DND-41 (cell line): ENCODE data around the gene IFNL3.
"Not testable (repeated sequence)": the region's sequence is repeated elsewhere in the genome, so short reads cannot be mapped to it uniquely, and the experiment has no call there.

Experiments used
- ATAC-seq: fragments of 200-7000 bp; cut with Tn5 transposase; 3 replicates; pipeline ENCODE4 v1.9.1; 2021; ENCODE audit warnings: low read depth; ENCODE audit not compliant: insufficient read depth
- DNase-seq: peaks from one replicate; pipeline ENCODE4 v3.0.0-alpha.2; 2020
- H2AFZ ChIP-seq: 2 replicates; pipeline ENCODE4 v1.6.0; 2012; ENCODE audit warnings: low read depth, low read length
- H3K27ac ChIP-seq: 2 replicates; pipeline ENCODE4 v1.5.1; 2012; ENCODE audit warnings: low read length, inconsistent platforms
- H3K27me3 ChIP-seq: fragments of 200-600 bp; sonication (generic); 2 replicates; pipeline ENCODE4 v1.6.0; 2012; ENCODE audit warnings: low read length, mild to moderate bottlenecking, inconsistent platforms; ENCODE audit not compliant: insufficient read depth, poor library complexity
- H3K36me3 ChIP-seq: 2 replicates; pipeline ENCODE4 v1.5.1; 2012; ENCODE audit warnings: low read length, inconsistent platforms; ENCODE audit not compliant: insufficient read depth
- H3K4me1 ChIP-seq: 2 replicates; pipeline ENCODE4 v1.5.1; 2012; ENCODE audit warnings: mild to moderate bottlenecking, low read length; ENCODE audit not compliant: insufficient read depth
- H3K4me2 ChIP-seq: 2 replicates; pipeline ENCODE4 v1.6.0; 2012; ENCODE audit warnings: mild to moderate bottlenecking, moderate library complexity, low read length, inconsistent platforms; ENCODE audit not compliant: insufficient read depth
- H3K4me3 ChIP-seq, 2 experiments: fragments of 200-600 bp in 1 of 2; shearing (Covaris generic) in 1 of 2; 2 replicates each; pipeline ENCODE4 v1.5.1; 2012 to 2016; ENCODE audit warnings: inconsistent platforms in 2 of 2, low read length in 2 of 2, mild to moderate bottlenecking in 2 of 2, low read depth in 1 of 2, moderate library complexity in 1 of 2
- H3K79me2 ChIP-seq: 2 replicates; pipeline ENCODE4 v1.6.0; 2012; ENCODE audit warnings: low read length, inconsistent platforms; ENCODE audit not compliant: insufficient read depth
- H3K9ac ChIP-seq: 2 replicates; pipeline ENCODE4 v1.6.0; 2012; ENCODE audit warnings: low read depth, mild to moderate bottlenecking, inconsistent platforms, low read length, moderate library complexity
- H3K9me3 ChIP-seq: 2 replicates; pipeline ENCODE4 v1.5.1; 2012; ENCODE audit warnings: low read length, moderate library complexity, mild to moderate bottlenecking, inconsistent platforms; ENCODE audit not compliant: insufficient read depth, severe bottlenecking
- H4K20me1 ChIP-seq: 2 replicates; pipeline ENCODE4 v1.6.0; 2012; ENCODE audit warnings: low read length; ENCODE audit not compliant: insufficient read depth
- EZH2 ChIP-seq: IDR thresholded peaks from 3 replicates; pipeline ENCODE4 v1.6.1; 2012; ENCODE audit warnings: borderline replicate concordance, low read depth, mild to moderate bottlenecking, moderate library complexity, low read length, inconsistent platforms; ENCODE audit not compliant: severe bottlenecking
- TF ChIP-seq, protein P1 (sequence below): IDR thresholded peaks from 2 replicates; pipeline ENCODE4 v1.5.1; 2012; ENCODE audit warnings: borderline replicate concordance, low read length, moderate library complexity, mild to moderate bottlenecking; ENCODE audit not compliant: poor library complexity, severe bottlenecking; ENCODE audit errors: extremely low read depth

Gene IFNL3

GRCh38 chr19:39277598-39277997 is 32.8 kb upstream of the IFNL3 start:
- Histone ChIP-seq H3K4me2 (no peak overlapping the region), H3K79me2 (no peaks in the 10 kb centered on the region), H4K20me1 (no peaks in the 10 kb centered on the region), H3K9me3 (no peaks in the 10 kb centered on the region), H3K27ac (no peak overlapping the region), H3K9ac (no peak overlapping the region), H2AFZ (no peak overlapping the region), H3K4me1 (no peaks in the 10 kb centered on the region), H3K36me3 (no peaks in the 10 kb centered on the region), H3K4me3 (no peak overlapping the region), H3K27me3 (peaks cover 10% of the 10 kb centered on the region)
- no peak for TF ChIP-seq EZH2
- TF ChIP-seq, protein P1, sequence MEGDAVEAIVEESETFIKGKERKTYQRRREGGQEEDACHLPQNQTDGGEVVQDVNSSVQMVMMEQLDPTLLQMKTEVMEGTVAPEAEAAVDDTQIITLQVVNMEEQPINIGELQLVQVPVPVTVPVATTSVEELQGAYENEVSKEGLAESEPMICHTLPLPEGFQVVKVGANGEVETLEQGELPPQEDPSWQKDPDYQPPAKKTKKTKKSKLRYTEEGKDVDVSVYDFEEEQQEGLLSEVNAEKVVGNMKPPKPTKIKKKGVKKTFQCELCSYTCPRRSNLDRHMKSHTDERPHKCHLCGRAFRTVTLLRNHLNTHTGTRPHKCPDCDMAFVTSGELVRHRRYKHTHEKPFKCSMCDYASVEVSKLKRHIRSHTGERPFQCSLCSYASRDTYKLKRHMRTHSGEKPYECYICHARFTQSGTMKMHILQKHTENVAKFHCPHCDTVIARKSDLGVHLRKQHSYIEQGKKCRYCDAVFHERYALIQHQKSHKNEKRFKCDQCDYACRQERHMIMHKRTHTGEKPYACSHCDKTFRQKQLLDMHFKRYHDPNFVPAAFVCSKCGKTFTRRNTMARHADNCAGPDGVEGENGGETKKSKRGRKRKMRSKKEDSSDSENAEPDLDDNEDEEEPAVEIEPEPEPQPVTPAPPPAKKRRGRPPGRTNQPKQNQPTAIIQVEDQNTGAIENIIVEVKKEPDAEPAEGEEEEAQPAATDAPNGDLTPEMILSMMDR = no peak
- no peak for ATAC-seq
- DNase-seq = no peak

DNA sequence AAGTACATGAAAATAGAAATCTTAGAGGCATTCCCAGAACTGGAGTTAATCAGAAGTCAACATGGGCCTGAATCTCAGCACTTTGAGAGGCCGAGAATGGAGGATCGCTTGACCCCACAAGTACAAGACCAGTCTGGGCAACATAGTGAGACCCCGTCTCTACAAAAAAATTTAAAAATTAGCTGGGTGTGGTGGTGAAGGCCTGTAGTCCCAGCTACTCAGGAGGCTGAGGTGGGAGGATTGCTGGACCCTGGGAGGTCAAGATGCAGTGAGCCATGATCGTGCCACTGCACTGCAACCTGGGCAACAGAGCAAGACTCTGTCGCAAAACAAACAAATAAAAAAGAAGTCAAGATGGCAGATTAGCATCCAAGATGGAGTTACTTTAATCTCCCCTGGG is 31.9 kb upstream of the IFNL3 start:
- peaks cover 10% of the 10 kb centered on the region for H3K27me3 ChIP-seq
- H3K4me3 ChIP-seq = no peak overlapping the region
- no peak overlapping the region for H3K4me2 ChIP-seq
- H3K9ac ChIP-seq = no peak overlapping the region
- DNase-seq (no peak), ATAC-seq (no peak)
- H3K36me3 ChIP-seq = no peaks in the 10 kb centered on the region
- no peaks in the 10 kb centered on the region for H3K4me1 ChIP-seq
- H3K9me3 ChIP-seq = no peaks in the 10 kb centered on the region
- H3K79me2 ChIP-seq = no peaks in the 10 kb centered on the region
- TF ChIP-seq EZH2 = no peak
- TF ChIP-seq, protein P1 = no peak
- no peak overlapping the region for H2AFZ ChIP-seq
- H4K20me1 ChIP-seq = no peaks in the 10 kb centered on the region
- H3K27ac ChIP-seq = no peak overlapping the region

DNA sequence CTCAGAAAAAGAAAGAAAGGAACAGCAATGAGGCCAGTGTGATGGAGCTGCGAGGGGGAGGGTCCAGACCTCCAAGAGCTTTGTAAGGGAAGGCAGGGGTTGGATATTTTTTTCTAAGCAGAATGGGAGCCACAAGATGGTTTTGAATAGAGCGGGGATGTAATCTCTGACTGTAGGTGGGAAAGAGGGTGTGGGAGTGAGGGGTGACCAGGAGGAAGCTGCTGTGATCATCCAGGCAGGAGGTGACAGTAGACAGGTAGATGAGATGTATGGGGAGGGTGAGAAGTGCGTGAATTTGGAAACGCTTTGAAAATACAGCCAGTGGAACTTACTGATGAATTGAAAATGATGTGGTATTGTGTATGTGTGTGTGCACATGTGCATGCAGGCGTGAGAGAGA is 30.8 kb upstream of the IFNL3 start:
- Histone ChIP-seq H3K9me3 (no peaks in the 10 kb centered on the region), H3K4me3 (no peak overlapping the region), H3K36me3 (no peaks in the 10 kb centered on the region), H3K4me1 (no peaks in the 10 kb centered on the region), H3K9ac (no peak overlapping the region), H3K79me2 (no peaks in the 10 kb centered on the region), H3K4me2 (no peak overlapping the region), H2AFZ (no peak overlapping the region), H3K27me3 (peaks cover 10% of the 10 kb centered on the region), H3K27ac (no peak overlapping the region), H4K20me1 (no peaks in the 10 kb centered on the region)
- ATAC-seq (no peak), DNase-seq (no peak)
- TF ChIP-seq EZH2 = no peak
- TF ChIP-seq, protein P1 = no peak

DNA sequence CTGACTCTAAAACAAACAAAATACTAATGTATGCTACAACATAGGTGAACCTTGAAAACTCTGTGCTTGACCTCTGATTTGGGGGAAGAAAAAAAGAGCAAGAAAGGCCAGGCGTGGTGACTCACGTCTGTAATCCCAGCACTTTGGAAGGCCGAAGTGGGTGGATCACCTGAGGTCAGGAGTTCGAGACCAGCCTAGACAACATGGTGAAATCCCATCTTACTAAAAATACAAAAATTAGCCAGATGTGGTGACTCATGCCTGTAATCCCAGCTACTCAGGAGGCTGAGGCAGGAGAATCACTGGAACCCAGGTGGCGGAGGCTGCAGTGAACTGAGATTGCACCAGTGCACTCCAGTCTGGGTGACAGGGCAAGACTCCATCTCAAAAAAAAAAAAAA is 29.1 kb upstream of the IFNL3 start:
- H3K9me3 ChIP-seq, H3K9ac ChIP-seq, H3K36me3 ChIP-seq, H3K27ac ChIP-seq, H3K79me2 ChIP-seq, H3K4me3 ChIP-seq, H3K4me1 ChIP-seq, ATAC-seq, H4K20me1 ChIP-seq, DNase-seq, H3K4me2 ChIP-seq, H2AFZ ChIP-seq: not testable (repeated sequence)
- peaks cover 10% of the 10 kb centered on the region for H3K27me3 ChIP-seq
